Amniotic epithelial cell (primary cell): ENCODE data around the gene SPOPL.
"Not testable (repeated sequence)": the region's sequence is repeated elsewhere in the genome, so short reads cannot be mapped to it uniquely, and the experiment has no call there.

Source experiments
- DNase-seq: peaks from one replicate; pipeline ENCODE4 v3.0.0-alpha.2; 2010; ENCODE audit warnings: low read depth

The SPOPL gene

GRCh38 chr2:138494265-138494966, 7.2 kb upstream of the SPOPL start:
- DNase-seq: no peak

GRCh38 chr2:138495384-138495783, 6.2 kb upstream of the SPOPL start:
- DNase-seq: no peak

GRCh38 chr2:138496096-138496651, 5.4 kb upstream of the SPOPL start:
- no peak for DNase-seq

GRCh38 chr2:138497294-138497693, 4.3 kb upstream of the SPOPL start:
- DNase-seq: no peak

- DNase-seq: no peak
Measured at GRCh38 chr2:138499684-138500083, 1.9 kb upstream of the SPOPL start.

GRCh38 chr2:138500592-138501424, 762 bp upstream of the SPOPL start:
- no peak for DNase-seq

DNA sequence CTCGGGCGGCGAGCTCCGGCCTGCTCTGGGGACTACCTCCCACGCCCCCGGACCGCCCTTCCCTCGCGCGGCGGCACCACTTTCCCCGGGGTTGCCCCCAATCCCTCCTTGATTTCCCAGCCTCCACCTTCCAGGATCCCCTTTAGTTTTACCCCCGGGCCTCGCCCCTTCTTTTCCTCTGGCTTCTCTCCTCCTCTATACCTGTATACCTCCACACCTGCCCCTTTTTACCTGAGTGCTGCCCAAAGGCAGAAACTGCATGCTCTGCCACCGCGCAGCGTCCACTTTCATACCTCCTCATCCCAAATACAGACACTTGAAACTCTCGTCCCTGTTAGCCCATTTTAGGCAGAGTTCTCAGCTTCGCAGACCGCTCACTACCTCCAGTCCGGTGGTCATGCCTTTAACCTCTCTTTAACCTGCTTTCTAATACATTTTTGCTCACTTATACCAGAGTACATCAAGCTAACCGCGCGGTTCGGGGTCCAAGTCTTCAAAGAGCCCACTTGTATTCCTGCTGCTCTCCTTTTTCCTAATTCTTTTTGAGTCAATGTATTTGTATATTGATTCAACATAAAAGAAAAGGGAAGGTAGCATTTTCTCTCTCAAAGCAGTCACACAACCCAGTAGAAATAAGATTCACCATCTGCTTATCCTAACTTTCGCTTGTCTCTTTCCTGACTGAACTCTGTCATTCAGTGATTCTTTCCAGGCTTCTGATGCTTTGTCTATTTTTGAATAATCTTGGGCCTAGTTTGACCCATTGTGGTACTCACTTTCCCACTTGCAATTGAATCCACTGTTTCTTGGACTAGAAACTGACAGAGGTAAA, 901 bp downstream of the SPOPL start:
- DNase-seq: no peak

GRCh38 chr2:138503087-138503442, 1.5 kb downstream of the SPOPL start:
- peak; percentile 35 for DNase-seq

GRCh38 chr2:138503652-138504051, 2.1 kb downstream of the SPOPL start:
- no peak for DNase-seq

- no peak for DNase-seq
Measured at GRCh38 chr2:138504092-138504491, 2.5 kb downstream of the SPOPL start.

DNA sequence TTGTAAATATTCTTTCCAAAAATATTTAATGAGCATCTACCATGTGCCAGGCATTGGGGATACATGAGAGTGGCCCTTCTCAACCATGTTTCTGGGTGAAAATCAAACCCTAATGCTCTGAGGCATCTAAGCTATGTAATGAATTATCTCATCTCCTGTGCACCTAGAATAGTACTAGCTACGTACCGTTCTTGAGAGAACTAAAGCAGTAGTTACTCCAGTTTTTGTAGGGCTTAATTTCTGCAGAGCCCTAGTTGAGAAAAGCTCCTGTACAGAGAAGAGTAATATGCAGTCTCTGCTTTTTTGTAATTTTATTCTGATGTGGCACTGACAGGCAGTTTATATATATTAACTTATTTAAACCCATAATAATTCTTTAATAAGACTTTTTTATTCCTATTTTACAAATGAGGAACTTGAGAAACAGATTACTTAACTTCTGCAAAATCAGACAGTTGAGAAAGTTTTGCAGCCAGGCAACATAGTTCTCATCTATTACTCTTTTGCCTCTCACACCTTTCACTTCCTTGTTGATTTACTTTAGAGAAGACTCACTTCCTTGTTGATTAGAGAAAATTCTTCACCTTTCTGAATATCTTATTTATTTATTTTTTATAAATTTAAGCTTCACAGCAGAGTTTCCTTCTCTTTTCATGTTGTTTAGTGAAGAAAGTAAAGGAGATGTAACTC, 3.1 kb downstream of the SPOPL start:
- DNase-seq: no peak

DNA sequence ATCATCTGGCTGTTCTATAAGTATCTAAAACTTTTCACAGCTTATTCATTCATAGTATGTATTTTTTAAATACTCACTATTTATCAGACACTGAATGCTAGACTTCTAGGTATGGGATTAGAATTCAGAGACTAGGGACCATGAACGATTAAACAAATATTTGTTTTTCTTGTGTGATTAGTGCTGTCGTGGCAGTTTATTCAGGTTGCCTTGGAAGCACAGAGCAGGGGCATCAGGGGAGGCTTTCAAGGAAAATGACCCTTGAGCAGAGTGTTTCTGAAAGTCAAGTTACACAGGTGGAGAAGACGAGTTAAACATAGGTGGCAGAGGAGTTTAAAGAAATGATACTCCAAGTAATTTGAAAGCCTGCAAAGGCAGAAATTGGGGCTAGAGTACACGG, 5.7 kb downstream of the SPOPL start:
- no peak for DNase-seq

DNA sequence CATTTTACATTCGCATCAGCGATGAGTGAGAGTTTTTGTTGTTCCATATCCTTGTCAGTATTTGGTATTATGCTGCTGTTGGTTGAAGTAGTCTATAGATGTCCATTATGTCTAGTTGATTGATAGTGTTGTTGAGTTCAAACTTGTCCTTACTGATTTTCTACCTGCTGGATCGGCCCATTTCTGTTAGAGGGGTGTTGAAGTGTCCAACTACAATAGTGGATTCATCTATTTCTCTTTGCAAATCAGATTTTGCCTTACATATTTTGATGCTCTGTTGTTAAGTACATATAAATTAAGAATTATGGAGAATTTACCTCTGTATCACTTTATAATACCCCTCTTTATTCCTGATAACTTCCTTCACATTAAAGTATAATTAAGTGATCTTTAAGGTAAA, 8.7 kb downstream of the SPOPL start:
- DNase-seq: no peak

DNA sequence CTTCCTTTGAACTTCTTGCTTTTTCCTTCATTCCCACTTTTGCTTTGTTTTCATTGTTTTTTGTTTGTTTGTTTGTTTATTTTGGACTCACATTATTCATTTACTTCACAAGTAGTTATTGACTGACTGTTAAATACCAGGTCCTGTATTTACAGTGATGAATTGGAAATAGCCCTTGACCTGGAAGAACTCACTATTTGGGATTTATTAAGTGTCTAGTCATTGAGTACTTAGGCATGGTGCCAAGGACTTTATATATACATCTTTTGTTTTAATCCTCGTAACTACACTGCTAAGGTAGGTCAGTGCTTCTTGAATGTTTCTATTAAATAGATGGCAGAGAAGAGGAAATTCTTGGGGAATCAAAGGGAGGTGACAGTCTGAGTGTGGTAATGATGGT, 11.1 kb downstream of the SPOPL start:
- DNase-seq: no peak

- no peak for DNase-seq
Measured at GRCh38 chr2:138514173-138514572, 12.6 kb downstream of the SPOPL start.

GRCh38 chr2:138515092-138515491, 13.5 kb downstream of the SPOPL start:
- peak; percentile 45 for DNase-seq

GRCh38 chr2:138516030-138516704, 14.6 kb downstream of the SPOPL start:
- peak; percentile 54 for DNase-seq

DNA sequence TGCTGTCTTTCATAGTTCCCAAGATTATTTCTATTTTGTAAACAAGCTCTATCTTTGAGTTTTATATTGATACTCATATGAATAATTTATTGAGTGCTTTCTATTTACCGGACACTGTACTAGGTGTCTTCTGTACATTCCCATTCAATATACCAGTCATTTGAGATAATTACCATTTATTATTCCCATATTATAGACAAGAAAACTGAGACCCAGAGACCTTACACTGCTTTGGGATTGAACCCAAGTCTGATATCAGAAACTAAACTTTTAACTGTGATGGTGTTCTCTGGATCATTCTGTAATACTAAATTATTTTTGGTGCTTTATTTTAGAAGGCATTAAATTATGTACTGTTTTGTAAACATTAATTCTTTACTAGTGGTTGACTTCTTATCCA, 17.3 kb downstream of the SPOPL start:
- no peak for DNase-seq

DNA sequence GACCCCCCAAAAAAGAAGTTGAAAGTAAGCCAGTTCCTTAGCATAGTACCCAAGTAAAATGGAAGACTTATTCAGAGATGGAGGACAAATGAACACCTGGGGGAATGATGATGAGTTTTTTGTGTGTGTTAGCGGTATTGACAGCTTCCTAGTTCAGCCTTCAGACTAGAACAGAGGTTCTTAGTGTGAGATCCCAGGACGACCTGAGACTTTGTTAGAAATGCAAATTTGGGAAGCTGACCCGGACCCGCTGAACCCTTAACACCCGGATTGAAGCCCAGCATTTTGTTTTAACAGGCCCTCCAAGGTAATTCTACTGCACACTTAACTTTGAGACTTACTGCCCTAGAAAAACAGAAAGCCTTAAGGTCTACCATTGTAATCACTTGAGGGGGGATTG, 20.3 kb downstream of the SPOPL start:
- no peak for DNase-seq

GRCh38 chr2:138522556-138522955, 21.0 kb downstream of the SPOPL start:
- no peak for DNase-seq

DNA sequence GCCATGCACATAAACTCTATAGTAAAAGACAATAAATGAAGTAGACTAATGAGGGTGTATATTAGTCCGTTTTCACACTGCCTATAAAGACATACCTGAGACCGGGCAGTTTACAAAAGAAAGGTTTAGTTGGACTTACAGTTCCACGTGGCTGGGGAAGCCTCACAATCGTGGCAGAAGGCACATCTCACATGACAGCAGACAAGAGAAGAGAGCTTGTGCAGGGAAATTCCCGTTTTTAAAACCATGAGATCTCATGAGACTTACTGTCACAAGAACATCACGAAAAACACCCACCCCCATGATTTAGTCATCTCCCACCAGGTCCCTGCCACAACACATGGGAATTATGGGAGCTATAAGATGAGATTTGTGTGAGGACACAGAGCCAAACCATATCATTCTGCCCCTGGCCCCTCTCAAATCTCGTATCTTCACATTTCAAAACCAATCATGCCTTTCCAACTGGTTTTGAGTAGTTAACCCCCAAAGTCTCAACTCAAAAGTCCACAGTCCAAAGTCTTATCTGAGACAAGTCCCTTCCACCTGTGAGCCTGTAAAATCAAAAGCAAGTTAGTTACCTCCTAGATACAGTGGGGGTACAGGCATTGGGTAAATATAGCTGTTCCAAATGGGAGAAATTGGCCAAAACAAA, 21.6 kb downstream of the SPOPL start:
- not testable (repeated sequence) for DNase-seq
